Measurements from ENCODE around the gene TMEM178B. TPM values are rescaled to one million over a fixed set of nuclear protein-coding genes. Genes with fewer than 3 reads are reported as not detected.

TMEM178B gene
- total RNA-seq, 1 donor from 2014 or later: 0.74 TPM

GRCh38 chr7:141262101-141263090 lies 188.5 kb downstream of the TMEM178B start:
- DNase-seq (ENCODE audit: low spot score): no peak

- DNase-seq (ENCODE audit: low spot score): no peak
These were observed 189.6 kb downstream of the TMEM178B start for GRCh38 chr7:141263508-141263907.

GRCh38 chr7:141263983-141264382 lies 190.1 kb downstream of the TMEM178B start:
- DNase-seq (ENCODE audit: low spot score): no peak

DNA sequence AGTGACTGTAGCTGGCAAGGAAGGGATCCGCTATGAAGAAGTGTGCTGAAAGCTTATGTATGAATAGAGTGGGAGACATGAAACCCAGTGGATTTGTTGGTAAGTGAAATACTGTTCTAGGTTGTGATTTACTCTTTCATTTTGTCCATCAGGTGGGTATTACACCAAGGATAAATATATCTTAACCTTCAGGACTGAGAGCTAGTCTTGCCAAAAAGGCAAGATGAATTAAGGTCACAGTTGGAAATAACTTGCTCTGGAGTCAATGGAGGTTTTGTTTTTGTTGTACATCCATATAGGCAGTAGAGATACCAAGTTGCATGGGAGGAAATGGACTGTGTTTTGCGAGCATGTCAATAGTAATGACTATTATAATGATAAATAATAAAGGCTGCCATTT lies 190.6 kb downstream of the TMEM178B start:
- DNase-seq (ENCODE audit: low spot score): no peak

GRCh38 chr7:141265668-141266067 lies 191.8 kb downstream of the TMEM178B start:
- no peak for DNase-seq (ENCODE audit: low spot score)

DNA sequence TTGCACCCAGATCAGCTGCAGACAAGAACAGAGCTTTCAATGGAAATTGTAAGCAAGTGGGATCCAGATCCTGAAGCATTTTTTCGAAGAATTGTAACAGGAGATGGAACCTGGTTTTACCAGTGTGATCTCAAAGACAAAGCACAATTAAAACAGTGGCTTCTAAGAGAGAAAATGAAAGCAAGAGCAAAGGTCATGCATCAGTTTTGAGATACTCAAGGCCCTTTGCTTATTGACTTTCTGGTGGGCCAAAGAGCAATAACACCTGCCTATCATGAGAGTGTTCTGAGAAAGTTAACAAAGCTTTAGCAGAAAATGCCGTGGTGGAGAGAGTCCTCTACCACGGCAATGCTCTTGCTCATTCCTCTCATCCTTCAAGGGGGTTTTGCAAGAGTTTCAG lies 194.8 kb downstream of the TMEM178B start:
- no peak for DNase-seq (ENCODE audit: low spot score)

DNA sequence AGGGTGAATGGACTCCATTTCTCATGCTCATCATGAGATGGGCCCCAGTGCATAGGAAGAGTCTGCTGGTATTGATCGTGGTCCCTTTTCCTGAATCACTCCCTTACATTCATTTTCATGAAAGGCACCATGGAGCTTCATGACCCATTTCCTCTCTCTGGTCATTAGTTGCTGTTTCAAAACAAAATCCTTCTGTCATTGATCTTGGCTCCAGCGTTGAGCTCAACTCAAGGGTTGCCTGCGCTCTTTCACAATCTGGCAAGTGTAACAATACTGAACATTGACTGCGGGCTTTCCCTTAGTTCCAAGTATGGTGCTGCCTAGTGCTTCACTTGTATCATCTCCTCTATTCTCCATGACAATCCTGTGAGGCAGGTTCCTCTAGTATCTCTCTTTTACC lies 197.6 kb downstream of the TMEM178B start:
- DNase-seq (ENCODE audit: low spot score): no peak

DNA sequence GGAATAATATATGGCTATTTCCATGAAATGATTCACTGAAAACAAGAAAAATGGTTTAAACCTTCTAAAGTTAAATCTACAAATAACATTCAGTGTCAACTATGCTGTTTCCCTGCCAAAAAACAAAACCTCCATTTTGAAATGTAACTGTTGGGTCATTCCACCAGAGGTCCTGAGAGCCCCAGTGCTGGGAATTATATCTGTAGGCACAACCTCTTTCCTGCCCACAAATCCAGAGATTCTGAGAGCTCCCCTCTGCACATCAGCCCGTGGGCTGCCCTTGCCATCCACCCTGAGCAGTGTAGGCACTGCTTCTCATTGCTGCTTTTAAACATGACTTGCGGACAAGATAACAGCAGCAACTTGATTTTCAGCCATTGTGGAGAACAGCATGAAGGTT lies 198.6 kb downstream of the TMEM178B start:
- no peak for DNase-seq (ENCODE audit: low spot score)

DNA sequence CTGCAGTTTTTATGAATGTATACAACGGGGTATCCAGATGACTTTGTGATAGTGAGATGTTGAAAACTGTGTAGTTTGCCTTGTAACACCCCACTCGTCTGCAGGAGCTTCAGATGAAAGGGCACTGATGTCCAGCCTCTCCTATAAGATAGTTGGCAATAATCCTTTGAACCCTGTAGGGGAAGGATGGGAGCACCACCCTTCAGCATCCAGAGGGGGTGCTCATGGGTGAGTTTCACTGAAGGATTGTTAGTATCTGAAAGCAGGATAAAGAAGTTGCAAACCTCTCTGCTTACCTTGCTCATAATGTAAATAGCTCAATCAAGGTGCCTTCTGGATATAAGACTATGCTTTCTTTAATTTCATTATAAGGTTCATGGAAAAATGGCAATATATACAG lies 201.5 kb downstream of the TMEM178B start:
- no peak for DNase-seq (ENCODE audit: low spot score)

GRCh38 chr7:141276031-141276430 lies 202.2 kb downstream of the TMEM178B start:
- DNase-seq (ENCODE audit: low spot score): no peak

DNA sequence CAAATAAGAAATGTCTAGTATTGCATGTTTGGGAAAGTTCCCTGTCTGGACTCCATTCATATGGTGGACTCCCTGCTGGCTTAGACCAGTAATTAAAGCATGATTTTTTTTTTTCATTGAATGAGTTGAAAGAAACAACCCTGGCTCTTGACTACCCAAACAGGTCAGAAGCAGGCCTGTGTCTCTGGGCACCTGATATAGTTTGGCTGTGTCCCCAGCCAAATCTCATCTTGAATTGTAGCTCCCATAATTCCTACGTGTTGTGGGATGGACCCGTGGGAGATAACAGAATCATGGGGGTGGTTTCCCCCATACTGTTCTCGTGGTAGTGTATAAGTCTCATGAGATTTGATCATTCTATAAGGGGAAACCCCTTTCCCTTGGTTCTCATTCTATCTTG lies 206.2 kb downstream of the TMEM178B start:
- no peak for DNase-seq (ENCODE audit: low spot score)

DNA sequence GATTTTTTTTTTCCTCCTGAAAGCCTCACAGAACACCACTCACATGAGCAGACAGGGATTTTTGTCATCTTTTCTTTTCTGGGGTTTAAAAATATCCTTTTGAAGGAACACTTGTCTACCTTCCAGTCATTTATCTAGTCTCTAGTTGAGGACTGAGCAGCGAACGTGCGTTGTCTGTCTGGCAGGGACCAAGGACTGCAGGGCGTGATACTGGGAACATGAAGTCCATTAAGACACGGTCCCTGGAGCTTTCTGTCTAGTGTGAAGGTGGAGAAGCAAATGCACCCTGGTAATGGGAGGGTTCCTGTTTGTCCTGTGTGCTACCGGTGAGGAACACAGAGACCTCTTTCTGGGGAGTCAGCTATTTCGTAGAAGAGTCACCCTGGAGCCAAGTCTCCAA lies 207.4 kb downstream of the TMEM178B start:
- no peak for DNase-seq (ENCODE audit: low spot score)

- no peak for DNase-seq (ENCODE audit: low spot score)
These were observed 212.7 kb downstream of the TMEM178B start for GRCh38 chr7:141286522-141286921.

DNA sequence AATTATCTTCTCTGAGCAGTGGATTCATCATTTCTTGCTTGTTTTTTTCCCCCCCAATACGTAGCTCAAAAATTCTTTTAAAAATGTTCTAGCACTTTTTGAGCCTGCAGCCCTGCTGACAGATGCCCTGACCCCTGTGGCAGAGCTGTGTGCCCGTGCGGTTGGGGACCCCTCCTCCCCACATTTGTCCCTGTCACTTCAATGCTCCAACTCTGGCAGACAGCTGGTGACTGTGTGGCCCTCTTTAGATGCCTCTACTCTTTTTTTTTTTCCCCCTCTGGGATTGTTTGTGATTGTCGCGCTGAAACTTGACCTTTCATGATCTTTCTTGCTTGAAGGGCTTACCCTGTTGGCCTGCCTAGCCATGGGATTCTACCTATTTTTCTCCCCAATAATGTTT lies 214.1 kb downstream of the TMEM178B start:
- DNase-seq (ENCODE audit: low spot score): no peak

GRCh38 chr7:141288626-141289025 lies 214.8 kb downstream of the TMEM178B start:
- DNase-seq (ENCODE audit: low spot score): no peak

- no peak for DNase-seq (ENCODE audit: low spot score)
These were observed 216.5 kb downstream of the TMEM178B start for GRCh38 chr7:141290365-141290764.

DNA sequence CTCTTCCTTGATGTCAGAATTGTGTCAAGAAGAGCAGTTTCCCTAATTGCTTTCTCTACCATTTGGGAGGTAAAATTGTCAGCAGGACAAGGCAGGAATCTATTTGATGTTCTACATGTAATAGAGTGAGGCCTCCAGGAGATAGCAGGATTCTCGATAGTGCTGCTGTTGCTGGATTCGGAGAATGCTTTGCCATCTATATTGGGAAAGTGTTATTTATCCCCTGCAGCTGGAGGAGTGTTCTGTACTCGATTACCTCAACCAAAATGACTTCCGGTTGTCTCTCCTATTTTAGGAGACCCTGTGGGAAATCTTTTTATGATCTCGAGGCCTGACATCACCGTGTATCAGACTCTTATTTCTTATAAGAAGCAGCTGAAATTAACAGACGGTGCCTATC lies 217.1 kb downstream of the TMEM178B start:
- no peak for DNase-seq (ENCODE audit: low spot score)

DNA sequence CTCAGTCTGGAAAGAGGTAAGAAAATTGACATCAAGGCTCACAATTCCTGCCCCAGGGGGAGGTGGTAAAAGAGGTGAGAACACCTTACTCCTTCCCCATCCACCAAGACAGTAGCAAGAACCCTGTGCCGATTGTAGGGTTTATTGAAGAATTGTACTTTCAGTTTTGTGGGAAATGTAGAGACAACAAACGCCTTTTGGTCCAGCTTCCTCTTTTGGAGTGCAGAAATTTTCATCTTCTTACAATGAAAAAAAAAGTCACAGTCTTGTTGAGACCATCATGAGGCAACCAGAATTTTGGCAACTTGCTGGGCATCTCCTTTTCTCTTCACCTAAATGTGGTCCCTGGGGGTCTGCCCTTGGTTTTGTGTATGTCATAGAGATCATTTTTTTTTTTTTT lies 217.7 kb downstream of the TMEM178B start:
- DNase-seq (ENCODE audit: low spot score): no peak

DNA sequence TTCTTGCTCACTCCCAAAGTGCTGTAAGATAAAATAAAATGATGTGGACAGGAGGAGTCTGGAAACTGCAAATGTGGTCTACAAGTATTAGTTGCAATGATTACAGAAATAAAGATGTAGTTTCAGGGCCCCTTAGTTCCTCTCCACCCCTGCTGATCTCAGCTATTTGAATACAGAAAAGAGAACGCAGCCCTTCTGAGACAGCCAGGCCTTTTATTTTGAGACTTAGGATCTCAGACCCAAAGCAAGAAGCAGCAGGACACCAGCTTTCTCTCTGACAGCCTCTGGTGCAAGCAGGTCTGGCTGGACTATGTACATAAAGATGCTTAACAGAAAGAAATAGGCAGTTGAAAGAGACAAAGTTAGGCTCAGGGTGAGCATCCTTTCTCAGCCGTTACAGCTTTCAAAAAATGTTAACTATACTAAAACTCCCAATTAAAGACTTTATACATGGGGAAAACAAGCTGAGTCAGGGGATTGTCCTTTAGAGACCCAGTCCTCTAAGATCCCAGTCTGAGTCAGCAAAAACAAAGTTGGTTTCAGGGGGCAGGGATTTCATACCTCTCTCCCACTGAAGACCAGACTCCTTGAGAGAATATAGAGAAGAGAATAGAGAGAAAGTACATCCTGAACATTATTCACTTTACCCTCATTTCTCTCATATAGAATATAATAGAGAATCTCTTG lies 220.4 kb downstream of the TMEM178B start:
- no peak for DNase-seq (ENCODE audit: low spot score)

DNA sequence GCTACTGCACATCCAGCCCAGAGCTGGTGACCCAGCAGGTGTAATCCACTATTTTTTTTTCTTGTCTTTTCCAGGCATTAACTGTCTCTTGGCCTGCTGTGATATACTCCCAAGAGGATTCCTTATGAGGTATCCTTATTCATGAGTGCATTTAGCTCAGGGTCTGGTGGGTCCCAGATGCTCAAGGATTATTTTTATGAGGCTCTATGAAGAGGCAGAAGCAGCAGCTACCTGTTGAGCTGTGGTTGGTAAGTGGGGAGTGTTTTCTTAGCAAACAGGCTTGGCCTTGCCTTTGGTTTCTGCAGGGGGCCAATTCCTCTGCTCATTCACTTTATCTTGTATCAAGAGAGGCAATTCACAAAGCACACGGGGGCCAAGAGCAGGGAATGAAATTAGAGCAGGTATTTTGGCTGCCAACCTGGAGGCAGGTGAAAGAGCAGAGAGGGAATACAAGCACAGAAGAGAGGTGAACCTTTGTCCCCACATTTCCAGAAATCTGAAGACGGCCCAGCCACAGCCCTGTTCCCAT lies 221.6 kb downstream of the TMEM178B start:
- DNase-seq (ENCODE audit: low spot score): no peak

- DNase-seq (ENCODE audit: low spot score): no peak
These were observed 227.0 kb downstream of the TMEM178B start for GRCh38 chr7:141300816-141301215.

DNA sequence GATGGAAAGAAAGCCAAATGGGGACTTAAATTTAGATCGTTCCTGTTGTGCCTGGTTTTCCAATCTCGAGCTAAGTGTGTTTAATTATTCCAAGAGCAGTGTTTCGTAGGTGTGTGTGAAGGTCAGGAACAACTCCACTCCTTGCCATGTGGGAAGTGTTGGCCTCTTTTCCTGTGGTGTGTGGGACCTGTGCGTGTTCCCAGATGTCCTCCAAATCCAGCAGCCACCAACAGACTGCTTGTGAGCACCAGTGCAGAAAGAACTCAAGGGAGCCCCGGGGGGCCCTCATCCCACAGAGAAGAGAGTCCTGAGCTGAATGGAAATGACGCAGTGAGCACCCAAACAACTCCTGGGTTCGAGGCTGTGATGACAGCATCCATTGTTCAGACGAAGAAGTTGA lies 227.7 kb downstream of the TMEM178B start:
- no peak for DNase-seq (ENCODE audit: low spot score)

Data from mesenteric fat pad (tissue), 1 donor.